ENCODE results near the gene RNMT.
A peak's percentile ranks its signal among the peaks of the same experiment; 100 is the strongest.
"Not testable (repeated sequence)": the region's sequence is repeated elsewhere in the genome, so short reads cannot be mapped to it uniquely, and the experiment has no call there.

Gene RNMT

DNA sequence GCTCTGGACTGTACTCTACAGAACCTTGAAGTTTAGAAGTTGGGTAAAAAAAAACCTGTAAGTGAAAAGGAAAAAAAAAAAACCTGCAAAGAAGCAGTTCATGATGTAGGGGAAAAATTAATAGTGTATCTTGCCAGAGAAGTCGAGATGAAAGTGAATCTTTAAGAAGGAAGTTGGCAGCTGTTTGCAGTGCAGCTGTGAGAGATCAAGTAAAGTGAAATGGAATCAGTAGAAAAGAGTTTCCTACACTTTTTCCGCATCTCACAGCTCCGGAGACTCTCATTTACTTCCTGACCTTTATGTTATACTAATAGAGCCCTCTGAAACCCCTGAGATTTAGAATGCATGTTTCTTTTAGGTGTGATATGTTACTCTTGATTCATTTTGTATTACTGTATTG lies 19.2 kb downstream of the RNMT start:
- no peak for DNase-seq

DNA sequence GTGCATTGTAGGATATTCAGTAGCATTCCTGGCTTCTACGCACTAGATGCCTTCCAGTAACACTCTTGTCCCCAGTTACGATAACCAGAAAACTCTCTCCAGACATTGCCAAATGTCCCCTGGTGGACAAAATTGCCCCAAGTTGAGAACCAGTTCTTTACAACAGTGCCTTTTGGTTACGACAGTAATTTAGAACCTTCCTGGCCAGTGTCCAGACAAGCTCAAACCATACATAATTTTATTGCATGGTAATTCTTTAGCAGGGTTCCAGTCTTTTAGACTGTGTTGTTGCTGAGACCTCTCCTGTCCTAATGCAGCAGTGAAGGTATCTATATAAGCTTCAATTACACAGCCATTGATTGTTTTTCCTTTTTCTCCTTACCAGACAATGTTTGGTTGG lies 20.2 kb downstream of the RNMT start:
- no peak for DNase-seq

DNA sequence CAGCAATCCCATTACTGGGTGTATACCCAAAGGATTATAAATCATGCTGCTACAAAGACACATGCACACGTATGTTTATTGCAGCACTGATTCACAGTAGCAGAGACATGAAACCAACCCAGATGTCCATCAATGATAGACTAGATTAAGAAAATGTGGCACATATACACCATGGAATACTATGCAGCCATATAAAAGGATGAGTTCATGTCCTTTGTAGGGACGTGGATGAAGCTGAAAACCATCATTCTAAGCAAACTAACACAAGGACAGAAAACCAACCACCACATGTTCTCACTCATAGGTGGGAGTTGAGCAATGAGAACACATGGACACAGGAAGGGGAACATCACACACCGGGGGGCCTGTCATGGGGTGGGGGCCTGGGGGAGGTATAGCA lies 25.1 kb downstream of the RNMT start:
- not testable (repeated sequence) for DNase-seq

DNA sequence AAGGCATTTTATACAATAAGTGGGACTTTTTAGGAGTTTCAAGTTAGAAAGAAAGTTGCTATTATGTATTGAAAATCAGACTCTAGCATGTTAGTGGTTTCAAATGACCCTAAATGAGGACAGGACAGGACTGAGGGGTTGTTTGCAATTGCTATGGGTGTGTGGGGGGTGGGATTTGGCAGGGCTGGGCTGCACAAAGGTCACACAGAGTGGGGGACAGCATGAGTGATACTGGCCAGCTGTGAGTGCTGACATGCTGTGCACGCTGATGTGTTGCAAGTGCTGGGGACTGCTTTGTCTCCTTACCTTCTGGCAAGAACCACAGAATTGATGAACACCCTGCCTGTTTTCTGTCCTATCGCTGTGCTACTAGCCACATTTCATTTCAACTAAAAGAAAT lies 29.8 kb downstream of the RNMT start:
- no peak for DNase-seq

DNA sequence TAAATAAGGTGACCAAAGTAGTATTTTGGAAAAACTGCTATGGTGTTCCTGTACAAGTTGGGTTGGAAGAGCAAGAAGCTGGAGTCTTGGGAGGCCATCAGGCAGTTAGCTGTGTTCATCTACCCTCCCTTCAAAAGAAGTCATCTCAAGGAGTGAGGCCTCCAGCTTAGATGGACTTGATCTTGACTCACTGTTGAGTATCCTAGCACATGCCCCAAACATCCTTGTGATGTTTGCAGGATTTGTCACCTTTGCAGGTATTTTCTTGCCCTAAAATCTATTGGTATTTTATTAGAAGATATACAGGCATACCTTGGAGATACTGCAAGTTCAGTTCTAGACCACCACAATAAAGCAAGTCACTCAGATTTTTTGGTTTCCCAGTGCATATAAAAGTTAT lies 30.2 kb downstream of the RNMT start:
- no peak for DNase-seq

DNA sequence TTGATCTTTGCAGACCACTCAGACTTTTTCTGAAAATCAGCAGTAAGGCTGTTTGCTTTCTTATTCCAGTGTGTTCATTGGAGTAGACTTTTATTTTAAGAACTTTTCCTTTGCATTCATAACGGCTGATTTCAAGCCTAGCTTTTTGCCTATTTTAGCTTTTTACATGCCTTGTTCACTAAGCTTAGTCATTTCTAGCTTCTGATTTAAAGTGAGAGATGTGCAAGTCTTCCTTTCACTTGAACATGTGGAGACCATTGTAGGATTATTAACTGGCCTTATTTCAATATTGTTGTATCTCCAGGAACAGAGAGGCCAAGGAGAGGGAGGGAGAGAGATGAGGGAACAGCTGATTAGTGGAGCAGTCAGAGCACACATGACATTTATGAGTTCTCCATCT lies 32.1 kb downstream of the RNMT start:
- no peak for DNase-seq

DNA sequence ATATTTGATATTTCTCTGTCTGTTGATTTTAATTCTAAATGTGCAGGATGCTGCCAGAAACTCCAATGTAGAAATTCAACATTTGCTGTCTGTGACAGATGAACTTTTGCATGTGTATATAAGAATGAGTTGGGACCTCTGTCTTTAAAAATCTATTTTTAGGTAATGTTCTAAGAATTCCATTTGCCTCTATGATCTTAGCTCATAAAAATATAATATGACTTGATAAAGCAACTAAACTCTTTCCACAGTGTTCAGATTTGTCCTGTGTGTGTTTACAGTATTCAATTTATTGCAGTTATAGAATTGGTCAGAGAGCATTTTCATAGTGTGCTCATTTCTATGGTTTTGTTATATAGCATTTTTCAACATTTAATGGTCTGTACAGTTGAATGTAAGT lies 33.6 kb downstream of the RNMT start:
- no peak for DNase-seq

DNA sequence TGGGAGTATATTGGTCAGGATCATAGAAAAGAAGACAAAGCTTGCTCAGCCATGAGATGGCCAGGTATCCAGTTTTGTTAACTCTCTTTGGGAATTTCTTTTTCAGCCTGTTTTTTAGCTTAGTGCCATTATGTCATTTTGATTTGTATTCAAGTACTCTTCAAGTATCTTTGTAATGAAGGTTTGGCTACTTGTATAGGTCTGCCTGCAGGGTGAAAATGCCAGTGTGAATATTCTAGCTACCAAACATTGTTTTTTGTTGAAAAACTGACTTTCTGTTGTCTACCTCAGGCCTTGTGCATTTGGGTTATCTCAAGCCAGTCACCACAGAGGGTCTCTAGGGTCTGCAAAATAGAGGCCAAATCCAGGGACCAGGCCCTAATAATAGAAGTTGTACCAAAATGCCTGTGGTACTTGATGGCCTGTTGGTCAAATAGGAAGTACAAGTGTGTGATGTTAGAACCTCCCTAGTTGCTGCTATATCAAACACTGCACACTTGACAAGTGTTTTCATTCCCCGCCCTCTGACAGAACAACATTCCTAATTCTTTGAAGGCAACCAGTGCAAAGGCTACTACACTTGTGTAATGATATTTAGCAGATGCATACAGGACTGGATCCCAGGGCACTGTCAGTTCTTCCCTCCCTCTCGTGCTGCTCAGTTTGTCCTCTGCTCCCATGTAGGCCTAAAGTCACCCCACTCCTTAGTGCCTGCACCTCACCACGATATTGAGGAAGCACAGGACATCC lies 36.4 kb downstream of the RNMT start:
- no peak for DNase-seq

DNA sequence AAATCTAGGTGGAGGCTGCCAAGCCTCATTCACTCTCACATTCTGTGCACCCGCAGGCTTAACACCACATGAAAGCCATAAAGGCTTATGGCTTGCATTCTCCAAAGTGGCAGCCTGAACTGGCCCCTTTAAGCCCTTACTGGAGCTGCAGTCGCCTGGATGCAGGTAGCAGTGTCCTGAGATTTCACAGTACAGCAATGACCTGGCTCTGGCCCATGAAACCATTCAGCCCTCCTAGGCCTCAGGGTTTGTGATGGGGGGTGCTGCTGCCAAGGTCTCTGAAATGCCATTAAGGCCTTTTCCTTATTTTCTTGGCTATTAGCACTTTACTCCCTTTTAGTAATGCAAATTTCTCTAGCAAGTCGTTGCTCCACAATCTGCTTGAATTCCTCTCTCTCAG lies 48.6 kb downstream of the RNMT start:
- DNase-seq = no peak

DNA sequence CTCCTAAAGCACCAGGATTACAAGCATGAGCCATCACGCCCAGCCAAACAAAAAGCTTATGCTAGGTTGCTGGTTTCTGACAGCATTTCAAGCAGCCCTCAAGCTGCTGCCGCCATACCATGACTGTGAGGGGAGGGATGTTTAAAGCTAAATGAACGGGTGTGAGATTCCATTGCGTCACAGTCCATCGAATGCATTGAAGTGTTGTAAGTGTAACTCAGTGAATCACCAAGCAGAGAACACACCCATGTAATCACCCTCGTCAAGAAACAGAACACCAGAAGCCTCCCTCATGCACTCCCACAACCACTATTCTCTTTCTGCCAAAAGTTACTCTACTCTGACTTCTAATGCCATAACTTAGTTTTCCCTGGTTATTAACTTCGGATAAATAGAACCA lies 64.7 kb downstream of the RNMT start:
- no peak for DNase-seq

DNA sequence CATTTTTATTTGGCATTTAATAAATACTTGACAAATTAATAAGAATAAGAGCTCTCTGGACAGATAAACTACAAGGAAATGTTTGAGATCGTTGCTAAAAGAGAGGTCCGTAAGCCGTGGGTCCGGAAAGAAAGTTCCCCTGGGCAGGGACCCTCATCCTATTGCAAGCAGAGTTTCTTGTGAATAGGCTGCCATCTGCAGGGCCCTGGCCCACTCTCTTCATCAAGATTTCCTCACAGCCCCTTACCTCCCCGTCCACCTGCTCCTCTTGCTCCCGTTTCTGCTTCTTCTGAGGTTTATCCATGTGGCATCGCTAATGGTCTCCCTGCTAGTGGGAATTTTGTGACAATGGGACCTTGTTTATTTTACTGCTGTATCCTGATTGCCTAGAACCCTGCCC lies 67.3 kb downstream of the RNMT start:
- DNase-seq = no peak

DNA sequence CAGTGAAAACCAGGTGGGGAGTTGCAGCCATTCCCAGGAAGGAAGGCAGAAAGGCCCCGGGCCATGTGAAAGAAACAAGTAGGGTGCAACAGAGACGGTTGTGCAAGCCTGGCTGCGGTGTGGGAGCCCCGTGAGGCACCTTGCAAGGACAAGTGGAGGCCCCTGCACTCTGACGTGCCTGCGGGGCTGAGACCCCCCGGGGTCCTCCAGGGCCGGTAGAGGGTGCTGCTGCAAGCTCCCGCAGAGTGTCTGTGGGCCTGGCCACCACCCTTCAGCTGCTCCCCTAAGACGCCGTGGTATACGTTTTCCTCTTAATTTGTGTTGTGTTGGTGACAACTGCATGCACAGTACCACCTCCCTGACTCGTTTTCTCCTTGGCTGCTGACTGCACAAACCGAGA lies 70.0 kb downstream of the RNMT start:
- no peak for DNase-seq

DNA sequence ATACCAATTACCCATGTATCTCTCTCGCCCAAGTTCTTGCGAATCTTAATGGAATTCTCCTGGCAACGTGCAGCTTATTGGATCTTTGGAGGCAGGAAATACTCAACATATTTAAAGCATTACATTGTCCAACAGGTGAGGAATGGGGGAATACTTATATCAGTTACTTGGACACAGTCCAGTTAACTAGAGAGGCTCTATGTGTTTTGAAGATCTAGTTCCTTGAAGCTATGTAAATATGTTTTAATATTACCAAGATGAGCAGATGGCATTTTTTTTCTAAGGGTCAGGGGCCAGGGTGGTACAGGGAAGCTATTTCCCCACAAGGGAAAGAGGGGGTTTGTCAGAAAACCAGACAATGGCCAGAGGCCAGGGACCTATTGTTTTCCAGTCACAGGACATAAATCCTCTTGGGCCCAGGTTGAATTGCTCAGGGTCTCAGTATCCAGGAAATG lies 70.7 kb downstream of the RNMT start:
- no peak for DNase-seq

DNA sequence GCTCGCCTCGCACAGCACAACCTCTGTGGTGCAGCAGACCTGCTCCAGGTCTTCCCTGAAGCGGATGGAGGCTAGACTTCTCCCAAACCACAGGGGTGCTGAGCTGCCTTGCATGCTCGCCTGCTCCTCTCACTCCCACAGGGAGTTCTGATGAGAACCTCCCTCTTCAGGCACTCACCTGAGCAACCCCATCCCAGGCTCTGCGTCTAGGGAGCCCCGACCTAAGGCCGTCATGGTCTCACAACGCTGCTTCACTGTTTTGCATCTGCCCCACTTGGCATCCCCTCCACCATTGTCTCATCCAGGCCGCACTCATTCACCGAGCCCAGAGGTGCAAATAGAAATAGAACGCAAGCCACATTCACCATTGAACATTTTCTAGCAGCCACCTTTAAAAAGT lies 72.9 kb downstream of the RNMT start:
- DNase-seq = no peak

DNA sequence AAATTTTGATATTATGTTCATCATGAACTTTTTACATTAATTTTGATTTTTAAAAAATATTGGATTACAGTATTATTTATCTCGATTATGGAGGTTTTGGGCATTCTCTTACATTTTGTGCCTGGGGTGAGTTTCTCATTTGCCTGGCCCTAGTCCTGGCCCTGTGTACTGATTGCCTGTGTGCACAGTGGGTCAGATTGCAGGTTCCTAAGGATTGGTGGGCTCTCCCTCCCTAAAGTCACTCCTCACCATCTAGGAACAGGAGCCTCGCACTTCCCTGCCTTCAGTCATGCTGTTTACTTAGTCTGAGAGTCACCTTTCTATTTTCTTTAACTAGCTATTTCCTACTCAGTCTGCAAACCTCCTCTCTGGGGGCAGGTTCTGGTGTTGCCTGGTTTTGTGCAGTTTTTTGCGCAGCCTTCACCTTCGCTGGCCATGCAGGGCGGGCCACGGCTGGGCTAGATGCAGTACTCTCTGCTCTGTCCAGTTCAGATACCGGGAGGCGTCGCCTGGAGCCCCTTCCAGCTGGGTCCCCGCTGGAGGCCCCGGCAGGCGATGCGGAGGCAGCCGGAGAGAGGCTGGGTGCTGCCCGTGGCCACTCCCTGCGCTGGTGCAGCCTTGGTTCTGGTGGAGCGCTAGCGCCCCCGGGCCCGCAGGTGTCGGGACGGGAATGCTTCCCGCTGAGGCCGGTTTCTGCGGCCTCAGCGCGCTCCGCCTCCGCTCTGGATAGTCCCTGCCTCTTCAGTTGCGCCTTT lies 74.2 kb downstream of the RNMT start:
- DNase-seq = peak; percentile 76

DNA sequence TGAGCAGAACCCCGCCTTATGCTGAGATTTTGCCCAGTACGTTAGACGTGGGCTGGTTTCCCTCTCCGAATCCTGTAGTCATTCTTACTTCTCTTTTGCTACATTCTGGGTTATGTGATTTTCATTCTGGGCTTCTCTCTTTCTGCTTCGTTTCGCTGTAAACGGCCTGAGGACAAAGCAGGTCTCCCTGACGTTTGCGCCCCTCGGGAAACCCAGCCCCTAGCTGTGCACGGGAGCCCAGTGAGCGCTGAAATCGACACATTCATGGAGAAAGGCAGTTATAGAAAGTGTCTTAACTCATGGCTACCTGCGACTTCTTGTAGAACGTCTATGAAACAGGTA lies 74.8 kb downstream of the RNMT start:
- DNase-seq = no peak

DNA sequence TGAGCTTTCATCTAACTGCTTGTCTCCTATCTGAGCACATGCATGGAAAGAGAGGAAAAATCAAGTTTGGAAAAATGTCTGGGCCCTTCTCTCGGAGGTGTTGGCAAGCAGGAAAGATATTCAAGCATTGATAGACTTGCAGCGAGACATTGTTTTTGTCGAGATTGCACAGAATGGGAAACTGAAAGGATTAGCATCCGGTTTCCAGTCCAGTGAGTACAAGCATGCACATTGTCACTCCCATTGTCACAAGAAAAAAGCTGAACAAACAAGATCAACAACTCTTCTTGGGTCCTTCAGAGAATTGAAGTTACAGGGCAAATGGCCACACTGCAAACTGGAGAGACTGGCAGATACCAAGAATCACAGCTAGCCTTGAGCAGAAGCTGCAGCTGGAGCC lies 77.8 kb downstream of the RNMT start:
- DNase-seq = no peak

DNA sequence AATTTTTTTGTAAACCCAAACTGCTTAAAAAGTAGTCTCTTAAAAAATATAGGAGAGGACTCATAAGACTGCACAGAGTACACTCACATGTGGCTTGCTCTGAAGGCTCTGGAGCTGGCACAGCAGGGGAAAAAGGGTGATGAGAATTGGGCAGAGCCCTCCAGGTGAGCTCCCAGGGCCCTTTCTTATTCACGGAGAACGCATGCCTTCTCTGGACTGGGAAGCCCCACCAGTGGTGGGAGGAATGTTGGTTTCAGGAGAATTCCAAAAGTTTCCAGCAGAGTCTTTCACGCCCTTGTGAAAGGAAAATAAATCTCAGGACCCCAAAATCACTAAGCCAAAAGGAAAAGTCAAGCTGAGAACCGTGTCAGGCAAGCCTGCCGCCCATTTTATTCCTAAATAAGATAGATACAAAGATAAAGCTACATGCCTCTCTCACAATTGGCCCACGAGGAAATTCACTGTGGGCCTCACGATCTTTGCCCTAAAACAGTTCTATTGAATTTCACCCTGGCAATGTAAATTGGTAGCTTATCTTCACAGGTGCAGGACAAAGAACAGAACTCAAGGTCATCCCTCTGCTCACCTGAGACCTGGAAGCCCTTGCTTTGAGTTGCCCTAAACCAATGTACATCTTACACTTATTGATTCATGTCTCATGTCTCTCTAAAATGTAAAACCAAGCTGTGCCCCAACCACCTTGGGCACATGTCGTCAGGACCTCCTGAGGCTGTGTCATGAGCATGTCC lies 82.0 kb downstream of the RNMT start:
- DNase-seq = no peak

DNA sequence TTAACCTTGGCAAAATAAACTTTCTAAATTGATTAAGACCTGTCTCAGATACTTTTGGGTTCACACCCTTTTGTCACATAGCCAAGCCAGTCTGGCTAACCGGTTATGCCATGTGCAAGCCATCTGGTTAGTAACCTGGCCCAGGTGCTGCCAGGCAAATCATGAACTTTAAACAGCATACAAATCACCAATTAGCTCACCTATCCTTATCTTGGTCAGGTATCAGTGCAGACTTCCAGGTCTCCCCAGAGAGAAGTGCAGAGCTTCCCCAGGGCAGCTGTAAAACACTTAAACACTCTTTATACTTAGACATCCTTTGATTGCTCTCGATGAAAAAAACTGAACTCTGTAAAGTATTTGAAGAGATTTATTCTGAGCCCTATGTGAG lies 82.6 kb downstream of the RNMT start:
- DNase-seq = no peak

DNA sequence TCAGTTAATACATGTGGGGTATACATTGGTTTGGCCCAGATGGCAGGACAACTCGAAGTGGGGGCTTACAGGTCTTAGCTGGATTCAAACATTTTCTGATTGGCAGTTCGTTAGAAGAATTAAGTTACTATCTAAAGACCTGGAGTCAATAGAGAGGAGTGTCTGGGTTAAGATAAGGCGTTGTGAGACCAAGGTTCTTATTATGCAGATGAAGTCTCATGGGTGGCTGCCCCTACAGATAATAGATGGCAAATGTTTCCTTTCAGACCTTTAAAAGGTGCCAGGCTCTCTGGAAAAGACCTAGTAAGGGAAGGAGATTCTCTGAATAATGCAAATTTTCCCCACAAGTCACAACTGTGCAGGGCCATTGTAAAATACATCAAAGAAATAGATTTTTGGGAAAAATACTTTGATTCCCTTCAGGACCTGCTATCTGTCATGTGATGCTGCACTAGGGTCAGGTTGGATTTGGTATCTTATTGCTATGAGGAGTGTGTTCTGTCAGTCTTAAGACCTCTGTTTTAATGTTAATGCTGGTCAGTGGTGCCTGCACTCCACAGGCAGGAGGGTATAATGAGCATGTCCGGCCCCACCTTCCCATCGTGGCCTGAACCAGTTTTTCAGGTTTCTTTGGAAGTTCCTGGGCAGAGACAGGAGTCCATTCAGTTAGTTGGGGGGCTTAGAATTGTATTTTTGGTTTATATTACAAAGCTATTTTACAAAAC lies 83.2 kb downstream of the RNMT start:
- no peak for DNase-seq

DNA sequence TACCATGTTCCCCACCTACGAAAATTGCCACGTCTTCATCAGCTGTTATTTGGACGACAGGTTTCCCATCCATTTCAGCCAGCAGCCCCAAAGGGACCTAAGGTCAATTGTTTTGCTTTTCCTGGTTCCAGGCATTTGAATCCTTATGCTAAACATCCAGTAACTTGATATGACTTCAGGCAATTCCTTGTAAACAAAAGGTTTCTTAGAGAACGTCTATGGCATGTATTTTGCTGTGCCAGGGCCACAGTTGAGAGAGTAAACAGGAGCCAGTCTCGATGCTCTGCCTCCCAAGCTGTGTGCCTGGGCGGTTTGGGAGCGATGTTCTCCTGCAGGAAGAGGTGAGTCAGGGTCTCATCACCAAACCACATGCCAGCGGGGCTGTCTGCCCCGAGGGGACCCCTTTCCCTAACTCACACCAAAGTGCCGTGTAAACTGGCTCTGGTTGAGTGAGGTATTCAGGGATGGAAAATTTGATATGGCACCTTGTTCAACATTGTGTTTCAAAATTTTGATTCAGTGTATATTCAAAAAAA lies 84.5 kb downstream of the RNMT start:
- no peak for DNase-seq

DNA sequence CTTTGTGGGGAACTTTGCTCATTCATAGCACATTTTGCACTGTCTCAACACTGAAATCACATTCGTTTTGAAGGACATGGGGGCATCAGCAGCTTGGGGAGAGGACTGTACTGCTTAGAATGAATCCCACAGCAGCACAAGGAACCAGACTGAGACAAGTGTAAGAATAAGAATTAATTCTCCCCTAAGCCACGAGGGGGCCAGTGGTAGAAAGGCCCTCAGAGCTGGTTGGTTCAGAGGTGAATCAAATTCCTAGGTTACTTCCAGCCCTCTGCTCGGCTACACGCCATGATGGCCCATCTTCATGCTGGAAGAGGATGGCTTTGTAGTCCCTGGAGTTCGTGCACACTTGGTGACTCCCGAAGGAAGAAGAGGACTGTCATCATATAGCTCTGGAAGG lies 85.5 kb downstream of the RNMT start:
- DNase-seq = no peak

DNA sequence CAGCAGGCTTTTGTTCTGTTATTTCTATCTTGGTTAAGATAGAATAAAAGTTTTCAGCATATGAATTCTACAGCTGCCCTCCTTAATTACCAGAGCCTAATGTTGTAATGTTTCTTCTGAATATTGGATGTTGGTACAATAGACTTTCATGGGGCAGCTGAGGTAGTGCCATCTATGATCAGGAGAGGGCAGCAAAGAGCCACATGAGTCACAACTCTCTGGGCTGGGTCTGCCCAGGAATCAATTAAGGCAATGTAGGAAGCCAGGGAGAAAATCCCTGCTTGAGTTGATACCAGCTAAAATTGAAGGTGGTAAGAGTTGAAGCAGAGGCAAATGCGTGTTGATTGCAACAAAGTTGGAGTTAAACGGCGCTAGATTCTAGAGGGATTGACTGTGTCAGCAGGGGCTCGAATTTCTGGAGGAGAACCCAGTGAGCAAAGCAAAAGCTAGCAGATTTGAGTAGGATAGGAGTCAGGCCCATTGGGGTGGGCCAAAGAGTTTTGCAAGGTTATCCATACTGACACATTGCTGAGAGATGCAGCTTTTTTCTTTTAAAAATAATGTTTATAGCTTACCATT lies 86.9 kb downstream of the RNMT start:
- DNase-seq = peak; percentile 45
